ENCODE data around the gene MRPL37.

DNA sequence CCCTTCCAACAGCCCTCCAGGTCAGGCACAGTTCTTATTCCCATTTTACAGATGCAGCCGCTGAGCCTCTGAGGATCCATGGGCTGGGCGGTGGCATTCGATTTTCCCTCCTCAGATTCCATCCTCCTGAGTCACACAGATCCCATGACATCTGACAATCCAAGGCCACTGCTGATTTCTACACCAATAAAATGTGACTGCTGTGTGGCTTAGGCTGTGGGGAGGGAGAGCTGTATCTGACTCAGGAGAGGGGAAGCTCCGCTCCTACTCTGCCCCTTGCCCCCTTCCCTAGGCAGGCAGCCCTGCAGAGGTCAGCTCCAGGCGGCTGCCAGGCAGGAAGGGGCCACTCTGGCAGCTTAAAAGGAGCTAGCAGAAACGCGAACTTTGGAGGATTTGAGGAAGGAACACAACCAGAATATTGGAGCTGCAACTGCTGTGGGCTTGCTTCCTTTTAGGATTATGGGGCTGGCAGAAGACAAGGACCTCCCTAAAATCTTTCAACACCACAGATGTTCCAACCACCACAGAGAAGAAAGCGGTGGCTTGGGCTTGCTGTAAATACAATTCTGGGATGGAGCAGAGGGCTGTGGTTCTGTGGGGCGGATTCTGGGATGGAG, 50.0 kb downstream of the MRPL37 start:
- no peak for TF ChIP-seq EZH2 (IDR thresholded peaks at IDR 0.05; ENCODE audit: low read depth)
- TF ChIP-seq, protein P1, sequence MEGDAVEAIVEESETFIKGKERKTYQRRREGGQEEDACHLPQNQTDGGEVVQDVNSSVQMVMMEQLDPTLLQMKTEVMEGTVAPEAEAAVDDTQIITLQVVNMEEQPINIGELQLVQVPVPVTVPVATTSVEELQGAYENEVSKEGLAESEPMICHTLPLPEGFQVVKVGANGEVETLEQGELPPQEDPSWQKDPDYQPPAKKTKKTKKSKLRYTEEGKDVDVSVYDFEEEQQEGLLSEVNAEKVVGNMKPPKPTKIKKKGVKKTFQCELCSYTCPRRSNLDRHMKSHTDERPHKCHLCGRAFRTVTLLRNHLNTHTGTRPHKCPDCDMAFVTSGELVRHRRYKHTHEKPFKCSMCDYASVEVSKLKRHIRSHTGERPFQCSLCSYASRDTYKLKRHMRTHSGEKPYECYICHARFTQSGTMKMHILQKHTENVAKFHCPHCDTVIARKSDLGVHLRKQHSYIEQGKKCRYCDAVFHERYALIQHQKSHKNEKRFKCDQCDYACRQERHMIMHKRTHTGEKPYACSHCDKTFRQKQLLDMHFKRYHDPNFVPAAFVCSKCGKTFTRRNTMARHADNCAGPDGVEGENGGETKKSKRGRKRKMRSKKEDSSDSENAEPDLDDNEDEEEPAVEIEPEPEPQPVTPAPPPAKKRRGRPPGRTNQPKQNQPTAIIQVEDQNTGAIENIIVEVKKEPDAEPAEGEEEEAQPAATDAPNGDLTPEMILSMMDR (conservative IDR thresholded peaks at IDR 0.05) = no peak
